ENCODE data around the gene ZSWIM4. TPM values are rescaled to one million over a fixed set of nuclear protein-coding genes. Genes with fewer than 3 reads are reported as not detected.
A peak's percentile ranks its signal among the peaks of the same experiment; 100 is the strongest.

The ZSWIM4 gene
- polyA plus RNA-seq, 1 of the 3 experiments (the other 2 are of a cell fraction): 4.7 TPM

DNA sequence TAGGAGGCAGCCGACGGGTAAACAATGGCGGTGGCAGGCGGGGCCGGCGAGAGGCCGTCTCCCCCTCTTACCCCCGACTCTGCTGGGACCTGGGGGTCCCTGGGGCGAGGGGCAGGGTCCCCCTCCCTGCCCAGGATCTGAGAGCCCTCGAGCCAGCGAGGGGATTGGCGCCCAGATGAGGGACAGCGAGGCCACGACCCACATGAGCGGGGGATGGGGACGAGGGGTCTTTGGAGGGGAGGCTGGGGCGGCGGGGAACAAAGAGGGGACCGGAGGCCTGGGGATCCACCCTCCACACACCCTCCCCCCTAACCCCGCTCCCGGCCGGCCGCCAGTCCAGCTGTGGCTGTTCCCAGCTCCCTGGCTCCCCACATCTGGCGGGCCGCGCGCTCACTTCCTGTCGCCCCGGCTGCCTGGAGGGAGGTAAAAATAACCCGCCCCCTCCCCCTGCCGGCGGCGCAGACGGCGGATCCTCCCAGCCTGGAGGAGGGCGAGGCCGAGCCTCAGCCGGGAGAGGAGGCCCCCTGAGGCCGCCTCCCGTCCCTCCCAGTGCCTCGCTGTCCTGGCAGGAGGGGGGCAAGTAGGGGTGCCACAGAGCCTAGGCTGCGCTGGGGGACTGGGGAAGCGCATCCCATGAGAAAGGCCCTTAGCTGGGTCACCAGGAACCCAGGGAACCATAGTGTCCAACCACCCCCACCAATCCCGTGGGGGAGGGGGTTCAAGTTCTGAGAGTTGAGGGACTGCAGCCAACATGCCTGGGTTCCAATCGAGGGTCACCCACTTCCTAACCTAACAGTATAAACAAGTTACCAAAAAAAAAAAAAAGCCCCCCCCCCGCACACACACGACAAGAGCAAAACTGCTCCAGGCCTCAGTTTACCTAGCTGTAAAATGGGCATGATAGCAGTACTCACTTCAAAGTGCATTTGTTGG lies 52.4 kb downstream of the ZSWIM4 start (continued):
- TF ChIP-seq JUND (IDR thresholded peaks at IDR 0.05): no peak
- TF ChIP-seq, protein P1, sequence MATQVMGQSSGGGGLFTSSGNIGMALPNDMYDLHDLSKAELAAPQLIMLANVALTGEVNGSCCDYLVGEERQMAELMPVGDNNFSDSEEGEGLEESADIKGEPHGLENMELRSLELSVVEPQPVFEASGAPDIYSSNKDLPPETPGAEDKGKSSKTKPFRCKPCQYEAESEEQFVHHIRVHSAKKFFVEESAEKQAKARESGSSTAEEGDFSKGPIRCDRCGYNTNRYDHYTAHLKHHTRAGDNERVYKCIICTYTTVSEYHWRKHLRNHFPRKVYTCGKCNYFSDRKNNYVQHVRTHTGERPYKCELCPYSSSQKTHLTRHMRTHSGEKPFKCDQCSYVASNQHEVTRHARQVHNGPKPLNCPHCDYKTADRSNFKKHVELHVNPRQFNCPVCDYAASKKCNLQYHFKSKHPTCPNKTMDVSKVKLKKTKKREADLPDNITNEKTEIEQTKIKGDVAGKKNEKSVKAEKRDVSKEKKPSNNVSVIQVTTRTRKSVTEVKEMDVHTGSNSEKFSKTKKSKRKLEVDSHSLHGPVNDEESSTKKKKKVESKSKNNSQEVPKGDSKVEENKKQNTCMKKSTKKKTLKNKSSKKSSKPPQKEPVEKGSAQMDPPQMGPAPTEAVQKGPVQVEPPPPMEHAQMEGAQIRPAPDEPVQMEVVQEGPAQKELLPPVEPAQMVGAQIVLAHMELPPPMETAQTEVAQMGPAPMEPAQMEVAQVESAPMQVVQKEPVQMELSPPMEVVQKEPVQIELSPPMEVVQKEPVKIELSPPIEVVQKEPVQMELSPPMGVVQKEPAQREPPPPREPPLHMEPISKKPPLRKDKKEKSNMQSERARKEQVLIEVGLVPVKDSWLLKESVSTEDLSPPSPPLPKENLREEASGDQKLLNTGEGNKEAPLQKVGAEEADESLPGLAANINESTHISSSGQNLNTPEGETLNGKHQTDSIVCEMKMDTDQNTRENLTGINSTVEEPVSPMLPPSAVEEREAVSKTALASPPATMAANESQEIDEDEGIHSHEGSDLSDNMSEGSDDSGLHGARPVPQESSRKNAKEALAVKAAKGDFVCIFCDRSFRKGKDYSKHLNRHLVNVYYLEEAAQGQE (IDR thresholded peaks at IDR 0.05; ENCODE audit: low read depth, low read length): peak; percentile 51; the same call in 1 of the 2 replicates
- TF ChIP-seq RXRA (IDR thresholded peaks at IDR 0.05; ENCODE audit: borderline replicate concordance, low read depth): peak; percentile 47; the same call in 1 of the 2 replicates
- TF ChIP-seq GABPA (IDR thresholded peaks at IDR 0.05; ENCODE audit: low read depth): peak; percentile 48
- peak; percentile 49; the same call in 1 of the 2 replicates for TF ChIP-seq TAF1 (IDR thresholded peaks at IDR 0.05; ENCODE audit: borderline replicate concordance, low read depth, low read length)
- TF ChIP-seq, protein P2, sequence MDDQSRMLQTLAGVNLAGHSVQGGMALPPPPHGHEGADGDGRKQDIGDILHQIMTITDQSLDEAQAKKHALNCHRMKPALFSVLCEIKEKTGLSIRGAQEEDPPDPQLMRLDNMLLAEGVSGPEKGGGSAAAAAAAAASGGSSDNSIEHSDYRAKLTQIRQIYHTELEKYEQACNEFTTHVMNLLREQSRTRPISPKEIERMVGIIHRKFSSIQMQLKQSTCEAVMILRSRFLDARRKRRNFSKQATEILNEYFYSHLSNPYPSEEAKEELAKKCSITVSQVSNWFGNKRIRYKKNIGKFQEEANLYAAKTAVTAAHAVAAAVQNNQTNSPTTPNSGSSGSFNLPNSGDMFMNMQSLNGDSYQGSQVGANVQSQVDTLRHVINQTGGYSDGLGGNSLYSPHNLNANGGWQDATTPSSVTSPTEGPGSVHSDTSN (IDR thresholded peaks at IDR 0.05): peak; percentile 37; the same call in 1 of the 2 replicates
- TF ChIP-seq NFIC (IDR thresholded peaks at IDR 0.05; ENCODE audit: borderline replicate concordance): peak; percentile 36; the same call in 1 of the 2 replicates

DNA sequence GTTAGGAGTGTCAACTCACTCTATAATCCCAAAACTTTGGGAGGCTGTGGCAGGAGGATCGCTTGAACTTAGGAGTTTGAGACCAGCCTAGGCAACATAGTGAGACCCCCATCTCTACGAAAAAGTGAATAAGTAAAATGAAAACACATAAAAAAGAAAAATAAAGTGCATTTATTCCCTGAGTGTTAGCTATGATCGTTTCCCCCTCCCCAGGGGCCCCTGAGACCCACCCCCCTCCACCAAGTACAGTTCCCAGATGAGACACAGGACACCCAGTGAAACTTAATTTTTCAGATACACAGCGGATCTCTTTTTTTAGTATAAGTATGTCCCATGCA lies 53.1 kb downstream of the ZSWIM4 start:
- peaks cover 36 to 44% of the 10 kb centered on the region in 2 experiments; a peak in 3 of 4 replicates for H3K4me1 ChIP-seq (ENCODE audit: control insufficient read depth in 1 of 2, insufficient read depth in 2 of 2, low read depth in 1 of 2, low read length in 1 of 2)
- 75% methylated on average over 4 of the region's 4 CpGs for WGBS (ENCODE audit: low lambda C conversion rate)
- TF ChIP-seq, protein P3, sequence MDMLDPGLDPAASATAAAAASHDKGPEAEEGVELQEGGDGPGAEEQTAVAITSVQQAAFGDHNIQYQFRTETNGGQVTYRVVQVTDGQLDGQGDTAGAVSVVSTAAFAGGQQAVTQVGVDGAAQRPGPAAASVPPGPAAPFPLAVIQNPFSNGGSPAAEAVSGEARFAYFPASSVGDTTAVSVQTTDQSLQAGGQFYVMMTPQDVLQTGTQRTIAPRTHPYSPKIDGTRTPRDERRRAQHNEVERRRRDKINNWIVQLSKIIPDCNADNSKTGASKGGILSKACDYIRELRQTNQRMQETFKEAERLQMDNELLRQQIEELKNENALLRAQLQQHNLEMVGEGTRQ (IDR thresholded peaks at IDR 0.05; ENCODE audit: borderline replicate concordance, low read depth, low read length): no peak
- TF ChIP-seq, protein P2 (IDR thresholded peaks at IDR 0.05): no peak
- TF ChIP-seq FOSL2 (IDR thresholded peaks at IDR 0.05; ENCODE audit: borderline replicate concordance, low read depth): no peak
- no peak for TF ChIP-seq GATA2 (CRISPR knock-in tag; IDR thresholded peaks at IDR 0.05)
- no peak for TF ChIP-seq EP300 (IDR thresholded peaks at IDR 0.05; ENCODE audit: borderline replicate concordance in 1 of 2, low read depth in 1 of 2, low read length in 1 of 2)
- TF ChIP-seq GABPA (IDR thresholded peaks at IDR 0.05; ENCODE audit: low read depth): no peak
- TF ChIP-seq, protein P4, sequence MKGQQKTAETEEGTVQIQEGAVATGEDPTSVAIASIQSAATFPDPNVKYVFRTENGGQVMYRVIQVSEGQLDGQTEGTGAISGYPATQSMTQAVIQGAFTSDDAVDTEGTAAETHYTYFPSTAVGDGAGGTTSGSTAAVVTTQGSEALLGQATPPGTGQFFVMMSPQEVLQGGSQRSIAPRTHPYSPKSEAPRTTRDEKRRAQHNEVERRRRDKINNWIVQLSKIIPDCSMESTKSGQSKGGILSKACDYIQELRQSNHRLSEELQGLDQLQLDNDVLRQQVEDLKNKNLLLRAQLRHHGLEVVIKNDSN (IDR thresholded peaks at IDR 0.05; ENCODE audit: borderline replicate concordance, low read depth): no peak
- no peak for TF ChIP-seq RAD21 (IDR thresholded peaks at IDR 0.05; ENCODE audit: low read length)
- no peak for TF ChIP-seq MXI1 (IDR thresholded peaks at IDR 0.05; ENCODE audit: low read depth, low read length)
- TF ChIP-seq TAF1 (IDR thresholded peaks at IDR 0.05; ENCODE audit: borderline replicate concordance, low read depth, low read length): no peak
- TF ChIP-seq NRF1 (IDR thresholded peaks at IDR 0.05; ENCODE audit: low read depth, low read length): no peak
- TF ChIP-seq, protein P5, sequence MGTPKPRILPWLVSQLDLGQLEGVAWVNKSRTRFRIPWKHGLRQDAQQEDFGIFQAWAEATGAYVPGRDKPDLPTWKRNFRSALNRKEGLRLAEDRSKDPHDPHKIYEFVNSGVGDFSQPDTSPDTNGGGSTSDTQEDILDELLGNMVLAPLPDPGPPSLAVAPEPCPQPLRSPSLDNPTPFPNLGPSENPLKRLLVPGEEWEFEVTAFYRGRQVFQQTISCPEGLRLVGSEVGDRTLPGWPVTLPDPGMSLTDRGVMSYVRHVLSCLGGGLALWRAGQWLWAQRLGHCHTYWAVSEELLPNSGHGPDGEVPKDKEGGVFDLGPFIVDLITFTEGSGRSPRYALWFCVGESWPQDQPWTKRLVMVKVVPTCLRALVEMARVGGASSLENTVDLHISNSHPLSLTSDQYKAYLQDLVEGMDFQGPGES (IDR thresholded peaks at IDR 0.05; ENCODE audit: low read depth, low read length): no peak
- TF ChIP-seq RXRA (IDR thresholded peaks at IDR 0.05; ENCODE audit: borderline replicate concordance, low read depth): no peak
- TF ChIP-seq SMC3 (IDR thresholded peaks at IDR 0.05; ENCODE audit: low read depth, low read length): no peak
- TF ChIP-seq TEAD4 (IDR thresholded peaks at IDR 0.05; ENCODE audit: borderline replicate concordance, insufficient read depth): no peak

More for the DNA sequence above, 53.1 kb downstream of the ZSWIM4 start:
- peaks cover 78% of the 10 kb centered on the region for H3F3A ChIP-seq (replicated peaks; ENCODE audit: insufficient read depth)
- no peak overlapping the region; a peak in 1 of 4 replicates for H3K4me3 ChIP-seq (ENCODE audit: low read depth in 2 of 2, low read length in 1 of 2)
- CTCF ChIA-PET: interaction anchor here (1.5 to 5.9 kb wide), 4 partner anchors 10 to 64 kb away, joined by 6 to 51 read pairs (median 14); no protein-coding TSS in a partner anchor
- peak overlapping the region; percentile 73 for H3K4me2 ChIP-seq
- no peaks in the 10 kb centered on the region for H3K27me3 ChIP-seq (ENCODE audit: insufficient read depth)
- POLR2A ChIA-PET: interaction anchor here (0.9 to 2.2 kb wide), 3 partner anchors 14 to 89 kb away, joined by 3 to 8 read pairs (median 6); partner anchors contain the start of genes C19orf53 and PODNL1
- H2AFZ ChIP-seq (ENCODE audit: low read depth): no peak overlapping the region
- peak; percentile 14 for DNase-seq
- H3K79me2 ChIP-seq (ENCODE audit: insufficient read depth): peaks cover 22% of the 10 kb centered on the region
- H3K36me3 ChIP-seq (replicated peaks in 1 of 2; ENCODE audit: control insufficient read depth in 1 of 2, insufficient read depth in 2 of 2, low read length in 1 of 2): no peaks in the 10 kb centered on the region
- no peaks in the 10 kb centered on the region for H3K9me3 ChIP-seq
- peak overlapping the region in 1 of 2 experiments; percentile 100; a peak in 2 of 4 replicates for H3K27ac ChIP-seq (ENCODE audit: low read depth in 2 of 2, low read length in 1 of 2)
- H4K20me1 ChIP-seq (ENCODE audit: insufficient read depth): no peaks in the 10 kb centered on the region
- peak overlapping the region; percentile 94; the same call in 1 of the 2 replicates for H3K9ac ChIP-seq
- H3K9me2 ChIP-seq: no peaks in the 10 kb centered on the region

Measured in SK-N-SH (cell line).